Omental fat pad (tissue), 4 donors: ENCODE results near the gene TIRAP. TPM values are rescaled to one million over a fixed set of nuclear protein-coding genes. Genes with fewer than 3 reads are reported as not detected.

Experiments
- ATAC-seq: fragments of 150-250 bp; one replicate; pipeline ENCODE4 v1.9.1; 2016; ENCODE audit warnings: mild to moderate bottlenecking, moderate library complexity; ENCODE audit not compliant: low FRiP score
- DNase-seq: peaks from one replicate; pipeline ENCODE4 v3.0.0-alpha.2; 2019; ENCODE audit warnings: low spot score
- total RNA-seq, 4 donors: library from RNA; depleted of rRNA; stranded (reverse); fragments of >200 nt; gene quantifications; one replicate each; pipeline ENCODE4 v1.1.0, GENCODE V29; 2016
- TF ChIP-seq, protein P1 (sequence below), 3 donors: fragments of 450-650 bp; IDR thresholded peaks; one replicate each; pipeline ENCODE4 v1.5.1; 2016 to 2017; ENCODE audit warnings: antibody characterized with exemption in 3 of 3, mild to moderate bottlenecking in 3 of 3, moderate library complexity in 2 of 3

Gene TIRAP
- total RNA-seq, 4 donors from 2014 or later, result 6.0 to 17.0 (median 8.5) TPM

- ATAC-seq (peak; percentile 99), DNase-seq (peak; percentile 95)
- TF ChIP-seq, protein P1, sequence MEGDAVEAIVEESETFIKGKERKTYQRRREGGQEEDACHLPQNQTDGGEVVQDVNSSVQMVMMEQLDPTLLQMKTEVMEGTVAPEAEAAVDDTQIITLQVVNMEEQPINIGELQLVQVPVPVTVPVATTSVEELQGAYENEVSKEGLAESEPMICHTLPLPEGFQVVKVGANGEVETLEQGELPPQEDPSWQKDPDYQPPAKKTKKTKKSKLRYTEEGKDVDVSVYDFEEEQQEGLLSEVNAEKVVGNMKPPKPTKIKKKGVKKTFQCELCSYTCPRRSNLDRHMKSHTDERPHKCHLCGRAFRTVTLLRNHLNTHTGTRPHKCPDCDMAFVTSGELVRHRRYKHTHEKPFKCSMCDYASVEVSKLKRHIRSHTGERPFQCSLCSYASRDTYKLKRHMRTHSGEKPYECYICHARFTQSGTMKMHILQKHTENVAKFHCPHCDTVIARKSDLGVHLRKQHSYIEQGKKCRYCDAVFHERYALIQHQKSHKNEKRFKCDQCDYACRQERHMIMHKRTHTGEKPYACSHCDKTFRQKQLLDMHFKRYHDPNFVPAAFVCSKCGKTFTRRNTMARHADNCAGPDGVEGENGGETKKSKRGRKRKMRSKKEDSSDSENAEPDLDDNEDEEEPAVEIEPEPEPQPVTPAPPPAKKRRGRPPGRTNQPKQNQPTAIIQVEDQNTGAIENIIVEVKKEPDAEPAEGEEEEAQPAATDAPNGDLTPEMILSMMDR (IDR thresholded peaks at IDR 0.05), result no peak
These were observed 13.9 kb upstream of the TIRAP start, which contains the start of the genes FOXRED1 and SRPRA for GRCh38 chr11:126268708-126269579. Gene FOXRED1 (plus strand): TSS chr11:126269154. CDS start chr11:126269207, 53 bp downstream. Gene SRPRA (minus strand): TSS chr11:126268895. CDS start chr11:126268804, 91 bp downstream.

- ATAC-seq (no peak), DNase-seq (no peak)
- TF ChIP-seq, protein P1 (IDR thresholded peaks at IDR 0.05), result no peak
These were observed 5.6 kb upstream of the TIRAP start for GRCh38 chr11:126277322-126277721.

GRCh38 chr11:126277780-126278179, 5.1 kb upstream of the TIRAP start:
- no peak for ATAC-seq
- no peak for DNase-seq
- TF ChIP-seq, protein P1 (IDR thresholded peaks at IDR 0.05), result no peak

DNA sequence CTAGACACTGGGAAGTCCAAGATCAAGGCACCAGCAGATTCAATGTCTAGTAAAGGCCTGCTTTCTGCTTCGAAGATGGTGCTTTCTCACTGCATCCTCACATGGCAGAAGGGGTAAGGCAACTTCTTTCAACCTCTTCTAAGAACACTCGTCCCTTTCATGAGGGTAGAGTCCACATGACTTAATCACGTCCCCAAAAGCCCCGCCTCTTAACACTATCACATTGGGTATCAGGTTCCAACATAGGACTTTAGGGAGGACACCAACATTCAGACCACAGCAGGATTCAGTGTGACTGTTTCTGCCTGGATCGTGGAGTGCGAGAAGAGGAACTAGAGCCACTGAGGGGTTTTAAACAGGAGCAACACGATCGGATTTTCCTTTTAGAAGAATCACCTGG, 3.7 kb upstream of the TIRAP start:
- TF ChIP-seq, protein P1 (IDR thresholded peaks at IDR 0.05), result no peak
- ATAC-seq (no peak), DNase-seq (no peak)

- ATAC-seq, result no peak
- DNase-seq, result no peak
- TF ChIP-seq, protein P1 (IDR thresholded peaks at IDR 0.05), result no peak
These were observed 2.3 kb upstream of the TIRAP start for GRCh38 chr11:126280595-126280994.

- ATAC-seq (no peak), DNase-seq (no peak)
- TF ChIP-seq, protein P1 (IDR thresholded peaks at IDR 0.05), result no peak
These were observed 1.6 kb upstream of the TIRAP start for GRCh38 chr11:126281245-126281644.
